Measurements from ENCODE around the gene MYRF. TPM values are rescaled to one million over a fixed set of nuclear protein-coding genes. Genes with fewer than 3 reads are reported as not detected.

MYRF gene
- total RNA-seq, 2 experiments from 2014 or later, result 0.97 to 1.6 TPM

DNA sequence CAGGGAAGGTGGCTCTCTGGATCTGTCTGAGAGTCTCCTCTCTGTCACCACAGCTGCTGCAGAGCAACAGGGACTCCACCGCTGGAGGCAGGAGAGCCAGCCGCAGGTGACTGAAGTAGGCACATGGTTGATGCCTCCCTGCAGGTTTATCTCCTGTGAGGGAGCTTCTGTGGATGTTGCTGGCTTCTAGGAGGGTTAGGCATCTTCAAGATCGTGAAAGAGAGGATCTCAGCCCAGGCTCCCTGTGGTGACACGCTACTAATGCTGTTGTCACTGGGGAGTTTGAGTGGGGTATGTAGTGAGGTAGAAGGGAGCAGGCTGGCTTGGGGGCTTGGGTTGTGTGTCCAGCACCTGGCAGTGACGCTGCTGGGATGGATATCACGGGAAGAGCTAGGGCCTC lies 38.1 kb upstream of the MYRF start:
- DNase-seq, result no peak
- Mint-ChIP-seq H3K36me3 (ENCODE audit: low read depth) (no peaks in the 10 kb centered on the region), H3K4me3 (no peak overlapping the region), H3K27me3 (no peaks in the 10 kb centered on the region), H3K27ac (no peak overlapping the region), H3K9me3 (no peaks in the 10 kb centered on the region), H3K4me1 (ENCODE audit: low read depth) (no peaks in the 10 kb centered on the region)
- no peak for ATAC-seq
- TF ChIP-seq, protein P1, sequence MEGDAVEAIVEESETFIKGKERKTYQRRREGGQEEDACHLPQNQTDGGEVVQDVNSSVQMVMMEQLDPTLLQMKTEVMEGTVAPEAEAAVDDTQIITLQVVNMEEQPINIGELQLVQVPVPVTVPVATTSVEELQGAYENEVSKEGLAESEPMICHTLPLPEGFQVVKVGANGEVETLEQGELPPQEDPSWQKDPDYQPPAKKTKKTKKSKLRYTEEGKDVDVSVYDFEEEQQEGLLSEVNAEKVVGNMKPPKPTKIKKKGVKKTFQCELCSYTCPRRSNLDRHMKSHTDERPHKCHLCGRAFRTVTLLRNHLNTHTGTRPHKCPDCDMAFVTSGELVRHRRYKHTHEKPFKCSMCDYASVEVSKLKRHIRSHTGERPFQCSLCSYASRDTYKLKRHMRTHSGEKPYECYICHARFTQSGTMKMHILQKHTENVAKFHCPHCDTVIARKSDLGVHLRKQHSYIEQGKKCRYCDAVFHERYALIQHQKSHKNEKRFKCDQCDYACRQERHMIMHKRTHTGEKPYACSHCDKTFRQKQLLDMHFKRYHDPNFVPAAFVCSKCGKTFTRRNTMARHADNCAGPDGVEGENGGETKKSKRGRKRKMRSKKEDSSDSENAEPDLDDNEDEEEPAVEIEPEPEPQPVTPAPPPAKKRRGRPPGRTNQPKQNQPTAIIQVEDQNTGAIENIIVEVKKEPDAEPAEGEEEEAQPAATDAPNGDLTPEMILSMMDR (IDR thresholded peaks at IDR 0.05), result no peak
- ChIA-PET CTCF (interaction anchor here (0.7 to 0.8 kb wide), 2 partner anchors 12 to 236 kb away, joined by 3 read pairs; no protein-coding TSS in a partner anchor), POLR2A (interaction anchor here (1.0 kb wide), 1 partner anchor 46 kb away, joined by 4 read pairs; no protein-coding TSS in a partner anchor)
- intact Hi-C loops (cut with micrococcal nuclease), result no loop called here

DNA sequence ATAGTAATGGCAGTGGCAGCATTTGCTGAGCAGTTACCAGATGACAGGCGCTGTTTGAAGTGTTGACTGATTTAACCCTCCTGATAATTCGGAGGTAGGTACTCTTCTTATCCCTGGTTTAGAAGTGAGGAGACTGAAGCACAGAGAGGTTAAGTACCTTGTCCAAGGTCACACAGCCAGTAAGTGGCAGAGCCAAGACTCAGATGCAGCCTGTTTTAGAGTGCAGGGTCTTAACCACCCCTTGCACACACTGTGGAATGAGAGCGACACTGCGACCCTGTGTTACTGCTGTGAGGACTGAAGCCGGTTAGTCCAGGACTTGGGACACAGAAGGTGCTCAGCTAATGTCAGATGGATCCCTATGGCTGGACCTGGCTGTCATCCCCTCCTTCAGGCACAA lies 37.5 kb upstream of the MYRF start:
- Mint-ChIP-seq H3K9me3 (no peaks in the 10 kb centered on the region), H3K27ac (no peak overlapping the region), H3K27me3 (no peaks in the 10 kb centered on the region), H3K4me1 (ENCODE audit: low read depth) (no peaks in the 10 kb centered on the region), H3K4me3 (no peak overlapping the region), H3K36me3 (ENCODE audit: low read depth) (no peaks in the 10 kb centered on the region)
- intact Hi-C loops (cut with micrococcal nuclease), result no loop called here
- TF ChIP-seq, protein P1 (IDR thresholded peaks at IDR 0.05), result no peak
- CTCF ChIA-PET, result interaction anchor here (0.7 kb wide), 1 partner anchor 237 kb away, joined by 3 read pairs; no protein-coding TSS in a partner anchor
- ATAC-seq (no peak), DNase-seq (no peak)
- POLR2A ChIA-PET, result interaction anchor here (0.8 to 1.0 kb wide), 2 partner anchors 22 to 46 kb away, joined by 3 to 4 read pairs; no protein-coding TSS in a partner anchor

DNA sequence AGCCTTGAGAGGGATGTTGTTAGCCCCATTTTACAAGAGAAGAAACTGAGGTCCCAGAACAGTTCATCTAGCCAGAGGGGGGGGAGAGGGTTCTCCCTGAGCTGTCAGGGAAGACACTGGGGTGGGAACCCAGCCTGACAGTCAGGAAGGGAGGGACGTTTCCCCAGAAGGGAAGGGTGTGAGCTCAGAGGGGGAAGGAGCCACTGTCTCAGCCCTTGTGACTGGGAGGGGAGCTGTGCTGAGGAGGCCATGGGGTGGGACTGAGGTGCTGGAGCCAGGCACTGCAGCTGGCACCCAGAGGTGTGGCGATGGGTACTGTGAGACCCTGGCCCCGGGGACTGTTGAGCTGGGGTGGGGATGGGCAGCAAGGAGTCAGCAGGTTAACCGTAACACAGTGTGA lies 36.6 kb upstream of the MYRF start:
- intact Hi-C loops (cut with micrococcal nuclease), result no loop called here
- no peak overlapping the region for H3K4me3 Mint-ChIP-seq
- H3K27ac Mint-ChIP-seq, result no peak overlapping the region
- TF ChIP-seq, protein P1 (IDR thresholded peaks at IDR 0.05), result no peak
- H3K9me3 Mint-ChIP-seq, result no peaks in the 10 kb centered on the region
- DNase-seq (no peak), ATAC-seq (no peak)
- CTCF ChIA-PET, result no interaction called here
- POLR2A ChIA-PET, result interaction anchor here (0.8 kb wide), 1 partner anchor 21 kb away, joined by 3 read pairs; no protein-coding TSS in a partner anchor
- H3K4me1 Mint-ChIP-seq (ENCODE audit: low read depth), result no peaks in the 10 kb centered on the region
- no peaks in the 10 kb centered on the region for H3K27me3 Mint-ChIP-seq
- H3K36me3 Mint-ChIP-seq (ENCODE audit: low read depth), result no peaks in the 10 kb centered on the region

DNA sequence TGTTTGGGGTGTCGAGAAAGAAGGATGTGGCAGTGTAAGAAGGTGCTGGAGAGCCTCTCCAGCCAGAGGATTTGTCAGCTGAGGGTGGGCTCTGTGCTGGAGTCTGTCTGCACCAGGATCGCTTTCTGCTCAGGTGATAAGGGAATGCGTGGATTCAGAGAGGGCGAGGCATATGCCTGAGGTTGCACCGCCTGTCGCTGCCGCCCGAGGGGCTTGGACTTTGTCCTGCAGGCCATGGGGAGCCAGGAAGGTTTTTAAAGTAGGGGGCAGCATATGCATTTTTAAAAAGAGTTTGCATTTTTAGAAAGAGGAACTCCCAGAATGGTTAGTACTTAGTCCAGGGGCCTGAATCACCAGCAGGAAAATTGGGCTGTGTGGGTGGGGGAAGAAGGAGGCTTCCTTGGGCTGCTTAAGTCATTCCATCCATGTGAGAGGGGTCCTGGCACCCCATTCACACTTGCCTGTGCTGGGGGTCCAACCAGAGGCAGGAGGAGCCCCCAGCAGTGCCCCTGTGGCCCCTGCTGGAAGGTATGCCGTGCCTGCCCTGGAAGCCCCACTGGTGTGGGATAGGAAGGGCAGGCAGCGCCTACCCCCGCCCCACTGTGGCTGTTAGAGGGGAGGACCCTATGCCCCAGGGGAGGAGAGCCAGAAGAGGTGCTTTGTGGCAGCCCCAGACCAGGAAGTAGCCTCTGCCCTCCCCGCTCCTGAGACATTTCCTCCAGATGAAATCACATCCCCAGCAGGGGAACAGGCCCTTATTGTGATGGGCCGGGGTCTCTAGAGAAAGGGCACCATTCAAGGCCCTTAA lies 35.8 kb upstream of the MYRF start:
- DNase-seq, result no peak
- TF ChIP-seq, protein P1 (IDR thresholded peaks at IDR 0.05), result no peak
- intact Hi-C loops (cut with micrococcal nuclease), result no loop called here
- Mint-ChIP-seq H3K4me1 (ENCODE audit: low read depth) (no peaks in the 10 kb centered on the region), H3K36me3 (ENCODE audit: low read depth) (no peaks in the 10 kb centered on the region), H3K9me3 (no peaks in the 10 kb centered on the region), H3K4me3 (no peak overlapping the region), H3K27ac (no peak overlapping the region), H3K27me3 (no peaks in the 10 kb centered on the region)
- ChIA-PET POLR2A (no interaction called here), CTCF (no interaction called here)
- no peak for ATAC-seq
